Measurements from ENCODE around the gene ZNF789.
"Not testable (repeated sequence)": the region's sequence is repeated elsewhere in the genome, so short reads cannot be mapped to it uniquely, and the experiment has no call there.

ZNF789 gene

GRCh38 chr7:99472561-99473314 is at the start of gene ZNF789:
ZNF789 (plus strand) TSS chr7:99472890; CDS start chr7:99476457, 3,567 bp downstream.
- peak; percentile 92 to 96 (median 94) for DNase-seq

GRCh38 chr7:99424932-99425730 is 47.6 kb upstream of the ZNF789 start:
- no peak for DNase-seq

GRCh38 chr7:99428972-99429566 is 43.6 kb upstream of the ZNF789 start:
- no peak for DNase-seq

GRCh38 chr7:99429756-99430155 is 42.9 kb upstream of the ZNF789 start:
- DNase-seq, result no peak

- not testable (repeated sequence) for DNase-seq
Measured at GRCh38 chr7:99431756-99432540, 40.7 kb upstream of the ZNF789 start.

GRCh38 chr7:99433158-99433557 is 39.5 kb upstream of the ZNF789 start:
- DNase-seq, result no peak

- DNase-seq, result no peak
Measured at GRCh38 chr7:99437946-99438572, 34.6 kb upstream of the ZNF789 start.

GRCh38 chr7:99438573-99439480 is 33.9 kb upstream of the ZNF789 start, which contains the start of the genes CPSF4 and PTCD1:
CPSF4 (plus strand) TSS chr7:99438943; CDS start chr7:99439083, 140 bp downstream.
PTCD1 (minus strand) TSS chr7:99438798; CDS start chr7:99435242, 3,556 bp downstream.
- DNase-seq, result peak; percentile 78 to 89 (median 82)

GRCh38 chr7:99440195-99440594 is 32.5 kb upstream of the ZNF789 start:
- no peak for DNase-seq

GRCh38 chr7:99446096-99446495 is 26.6 kb upstream of the ZNF789 start:
- DNase-seq, result no peak

- no peak for DNase-seq
Measured at GRCh38 chr7:99447943-99448342, 24.7 kb upstream of the ZNF789 start.

- DNase-seq, result no peak
Measured at GRCh38 chr7:99448855-99449254, 23.8 kb upstream of the ZNF789 start.

GRCh38 chr7:99449326-99449725 is 23.4 kb upstream of the ZNF789 start:
- DNase-seq, result no peak

GRCh38 chr7:99451936-99452335 is 20.8 kb upstream of the ZNF789 start:
- DNase-seq, result no peak

- DNase-seq, result no peak
Measured at GRCh38 chr7:99452541-99452940, 20.1 kb upstream of the ZNF789 start.

- no peak for DNase-seq
Measured at GRCh38 chr7:99453105-99453504, 19.6 kb upstream of the ZNF789 start.

- no peak for DNase-seq
Measured at GRCh38 chr7:99455874-99456273, 16.8 kb upstream of the ZNF789 start.

- no peak for DNase-seq
Measured at GRCh38 chr7:99456288-99456687, 16.4 kb upstream of the ZNF789 start.

- DNase-seq, result no peak
Measured at GRCh38 chr7:99457050-99457649, 15.5 kb upstream of the ZNF789 start.

- no peak for DNase-seq
Measured at GRCh38 chr7:99457650-99458493, 14.8 kb upstream of the ZNF789 start.
